H9 (cell line): ENCODE data around the gene GALNT13. TPM values are rescaled to one million over a fixed set of nuclear protein-coding genes. Genes with fewer than 3 reads are reported as not detected.
A peak's percentile ranks its signal among the peaks of the same experiment; 100 is the strongest.

Experiments used
- DNase-seq: peaks from one replicate; pipeline ENCODE4 v3.0.0-alpha.2; 2017
- H2AFZ ChIP-seq: one replicate; pipeline ENCODE4 v1.6.1; 2013; ENCODE audit warnings: mild to moderate bottlenecking, low read length, control low read depth, moderate library complexity
- H2AK5ac ChIP-seq: 2 replicates; pipeline ENCODE4 v1.6.1; 2013; ENCODE audit warnings: low read length, control low read depth, mixed read lengths; ENCODE audit not compliant: insufficient read length
- H2BK120ac ChIP-seq: one replicate; pipeline ENCODE4 v1.6.1; 2013; ENCODE audit warnings: low read depth, mild to moderate bottlenecking, low read length, control low read depth, inconsistent platforms; ENCODE audit not compliant: poor library complexity, severe bottlenecking
- H2BK12ac ChIP-seq: 2 replicates; pipeline ENCODE4 v1.6.1; 2013; ENCODE audit warnings: low read length, control low read depth, mixed read lengths, low read depth; ENCODE audit not compliant: insufficient read length
- H2BK15ac ChIP-seq: 2 replicates; pipeline ENCODE4 v1.6.1; 2013; ENCODE audit warnings: low read depth, low read length, control low read depth
- H2BK20ac ChIP-seq: one replicate; pipeline ENCODE4 v1.6.1; 2013; ENCODE audit warnings: low read depth, mild to moderate bottlenecking, low read length, control low read depth, inconsistent platforms; ENCODE audit not compliant: poor library complexity, severe bottlenecking
- H2BK5ac ChIP-seq: 2 replicates; pipeline ENCODE4 v1.6.1; 2013; ENCODE audit warnings: low read length, control low read depth, mixed read lengths; ENCODE audit not compliant: insufficient read length
- H3K14ac ChIP-seq: 2 replicates; pipeline ENCODE4 v1.6.1; 2013; ENCODE audit warnings: low read length, control low read depth; ENCODE audit not compliant: insufficient read depth
- H3K18ac ChIP-seq: 2 replicates; pipeline ENCODE4 v1.6.1; 2013; ENCODE audit warnings: low read depth, mild to moderate bottlenecking, mixed read lengths, low read length, control low read depth; ENCODE audit not compliant: insufficient read length
- H3K23ac ChIP-seq: 2 replicates; pipeline ENCODE4 v1.6.1; 2013; ENCODE audit warnings: low read length, control low read depth, mixed read lengths, low read depth; ENCODE audit not compliant: insufficient read length
- H3K23me2 ChIP-seq: 2 replicates; pipeline ENCODE4 v1.6.1; 2013; ENCODE audit warnings: low read depth, mild to moderate bottlenecking, mixed read lengths, low read length, control low read depth; ENCODE audit not compliant: insufficient read length, poor library complexity, severe bottlenecking
- H3K27ac ChIP-seq: 2 replicates; pipeline ENCODE4 v1.5.1; 2013; ENCODE audit warnings: low read length, control low read depth, mixed read lengths, low read depth; ENCODE audit not compliant: insufficient read length
- H3K27me3 ChIP-seq: 2 replicates; pipeline ENCODE4 v1.6.1; 2013; ENCODE audit warnings: low read length, control low read depth, inconsistent platforms; ENCODE audit not compliant: insufficient read depth
- H3K4ac ChIP-seq: 2 replicates; pipeline ENCODE4 v1.6.1; 2013; ENCODE audit warnings: low read depth, mild to moderate bottlenecking, control low read depth, inconsistent platforms, low read length, moderate library complexity
- H3K4me1 ChIP-seq: 2 replicates; pipeline ENCODE4 v1.6.1; 2013; ENCODE audit warnings: low read length, control low read depth, inconsistent platforms; ENCODE audit not compliant: insufficient read depth
- H3K4me2 ChIP-seq: 2 replicates; pipeline ENCODE4 v1.6.1; 2013; ENCODE audit warnings: low read length, control low read depth, mixed read lengths; ENCODE audit not compliant: insufficient read length, insufficient read depth
- H3K56ac ChIP-seq: 2 replicates; pipeline ENCODE4 v1.6.1; 2013; ENCODE audit warnings: low read depth, mild to moderate bottlenecking, mixed read lengths, low read length, control low read depth; ENCODE audit not compliant: insufficient read length
- H3K79me1 ChIP-seq: 2 replicates; pipeline ENCODE4 v1.6.1; 2013; ENCODE audit warnings: low read depth, mild to moderate bottlenecking, moderate library complexity, low read length, control low read depth, inconsistent platforms; ENCODE audit not compliant: insufficient read depth, poor library complexity, severe bottlenecking
- H3K79me2 ChIP-seq: 2 replicates; pipeline ENCODE4 v1.6.1; 2013; ENCODE audit warnings: low read length, control low read depth, inconsistent platforms; ENCODE audit not compliant: insufficient read depth
- H3K9ac ChIP-seq: 2 replicates; pipeline ENCODE4 v1.6.1; 2013; ENCODE audit warnings: low read length, control low read depth, mixed read lengths; ENCODE audit not compliant: insufficient read length; ENCODE audit errors: extremely low read depth
- H3K9me3 ChIP-seq: one replicate; pipeline ENCODE4 v1.6.1; 2013; ENCODE audit warnings: low read depth, low read length, inconsistent platforms; ENCODE audit not compliant: control insufficient read depth
- H3T11ph ChIP-seq: one replicate; pipeline ENCODE4 v1.6.1; 2013; ENCODE audit warnings: mild to moderate bottlenecking, low read length, control low read depth, inconsistent platforms
- H4K20me1 ChIP-seq: one replicate; pipeline ENCODE4 v1.6.1; 2013; ENCODE audit not compliant: control insufficient read depth, insufficient read length, insufficient read depth
- H4K5ac ChIP-seq: 2 replicates; pipeline ENCODE4 v1.6.1; 2013; ENCODE audit warnings: low read depth, mild to moderate bottlenecking, mixed read lengths, low read length, control low read depth; ENCODE audit not compliant: insufficient read length
- H4K8ac ChIP-seq: replicated peaks from 2 replicates; pipeline ENCODE4 v1.6.1; 2013; ENCODE audit warnings: low read length, control low read depth, mixed read lengths, low read depth; ENCODE audit not compliant: insufficient read length
- H4K91ac ChIP-seq: 2 replicates; pipeline ENCODE4 v1.6.1; 2013; ENCODE audit warnings: low read depth, mild to moderate bottlenecking, moderate library complexity, mixed read lengths, low read length, control low read depth; ENCODE audit not compliant: insufficient read length
- H3K27ac Mint-ChIP-seq, 3 experiments: 2 replicates in 2 of 3; 3 replicates in 1 of 3; pipeline ENCODE4 v1.8.0; 2020 to 2021; ENCODE audit warnings: mixed read lengths in 3 of 3, mild to moderate bottlenecking in 1 of 3, moderate library complexity in 1 of 3
- H3K27me3 Mint-ChIP-seq: 2 replicates; pipeline ENCODE4 v1.8.0; 2021; ENCODE audit warnings: low read depth, mild to moderate bottlenecking, moderate library complexity, mixed read lengths
- H3K36me3 Mint-ChIP-seq, 3 experiments: 2 replicates in 2 of 3; 3 replicates in 1 of 3; pipeline ENCODE4 v1.8.0; 2020 to 2021; ENCODE audit warnings: low read depth in 3 of 3, mixed read lengths in 3 of 3; ENCODE audit not compliant: insufficient read depth in 1 of 3
- H3K4me1 Mint-ChIP-seq, 2 experiments: 2 replicates each; pipeline ENCODE4 v1.8.0; 2020; ENCODE audit warnings: mixed read lengths in 2 of 2
- H3K4me3 Mint-ChIP-seq, 2 experiments: 2 replicates in 1 of 2; 3 replicates in 1 of 2; pipeline ENCODE4 v1.8.0; 2020 to 2021; ENCODE audit warnings: mild to moderate bottlenecking in 2 of 2, mixed read lengths in 2 of 2, moderate library complexity in 1 of 2
- H3K9me3 Mint-ChIP-seq, 2 experiments: 2 replicates in 1 of 2; 3 replicates in 1 of 2; pipeline ENCODE4 v1.8.0; 2020; ENCODE audit warnings: mild to moderate bottlenecking in 2 of 2, mixed read lengths in 2 of 2, moderate library complexity in 1 of 2
- CTCF ChIP-seq: fragments of 200-600 bp; sonication (generic); conservative IDR thresholded peaks from 3 replicates; pipeline ENCODE4 v1.8.0; 2021; ENCODE audit warnings: antibody characterized with exemption, mild to moderate bottlenecking
- WGBS: extraction: QIAGEN DNeasy Blood & Tissue Kit; methylation state at CpG from one replicate; pipeline ENCODE4 v1.1.7; 2013; ENCODE audit warnings: missing lambda C conversion rate, low lambda C conversion rate, mixed read lengths; ENCODE audit not compliant: insufficient read length; ENCODE audit errors: extremely low coverage; 5-methylcytosine and 5-hydroxymethylcytosine counted together
- total RNA-seq: library from RNA; stranded (reverse); gene quantifications from 2 replicates; pipeline ENCODE4 v1.2.1, GENCODE V29; 2021

GALNT13 gene
- total RNA-seq, 1 experiment from 2014 or later: 6.6 TPM

GRCh38 chr2:153872311-153873051 is 759 bp downstream of the GALNT13 start:
- whole genome bisulfite sequencing: no CpG with 5 or more reads among the region's 56 CpGs
- H2AFZ ChIP-seq: no peak overlapping the region
- H3K4me3 Mint-ChIP-seq: peak overlapping the region; percentile 71 to 90
- H2AK5ac ChIP-seq: no peak overlapping the region
- TF ChIP-seq CTCF: no peak
- no peak overlapping the region for H4K5ac ChIP-seq
- no peak overlapping the region for H3K18ac ChIP-seq
- no peak overlapping the region for H2BK15ac ChIP-seq
- H4K91ac ChIP-seq: no peak overlapping the region
- peak; percentile 36 for DNase-seq
- H3K14ac ChIP-seq: peak overlapping the region; percentile 49; the same call in 1 of the 2 replicates
- peaks cover 31% of the 10 kb centered on the region for H3K27me3 Mint-ChIP-seq
- no peaks in the 10 kb centered on the region for H3K9me3 ChIP-seq
- H3K9me3 Mint-ChIP-seq: no peaks in the 10 kb centered on the region; a peak in 3 of 5 replicates
- H3K79me1 ChIP-seq: no peaks in the 10 kb centered on the region
- peaks cover 18% of the 10 kb centered on the region; the same call in 1 of the 2 replicates for H3K27me3 ChIP-seq
- H3K4me1 ChIP-seq: no peaks in the 10 kb centered on the region; the same call in 1 of the 2 replicates
- H3K79me2 ChIP-seq: no peaks in the 10 kb centered on the region
- H3K27ac Mint-ChIP-seq: no peak overlapping the region
- no peak overlapping the region for H3K4ac ChIP-seq
- H4K20me1 ChIP-seq: no peaks in the 10 kb centered on the region
- H3K4me1 Mint-ChIP-seq: peaks cover 25 to 28% of the 10 kb centered on the region in 2 experiments
- no peak overlapping the region for H3K56ac ChIP-seq
- H2BK120ac ChIP-seq: no peak overlapping the region
- no peak overlapping the region for H2BK20ac ChIP-seq
- no peak overlapping the region for H4K8ac ChIP-seq
- H3K23ac ChIP-seq: no peak overlapping the region
- no peak overlapping the region for H3K27ac ChIP-seq
- peaks cover 0 to 2% (median 0%) of the 10 kb centered on the region in 3 experiments; a peak in 2 of 7 replicates for H3K36me3 Mint-ChIP-seq
- H3K9ac ChIP-seq: peak overlapping the region; percentile 38
- no peak overlapping the region for H3T11ph ChIP-seq
- H3K23me2 ChIP-seq: peaks cover 18% of the 10 kb centered on the region
- H2BK12ac ChIP-seq: no peak overlapping the region
- no peak overlapping the region for H2BK5ac ChIP-seq
- H3K4me2 ChIP-seq: peak overlapping the region; percentile 99
